Trophoblast cell (in vitro differentiated cells and primary cell): Measurements from ENCODE around the gene IGF1R.

Source experiments
- DNase-seq, 2 donors: peaks; one replicate each; pipeline ENCODE4 v3.0.0-alpha.2; 2016
- H2AFZ ChIP-seq: 2 replicates; pipeline ENCODE4 v1.6.1; 2013; ENCODE audit warnings: low read length, moderate library complexity, mild to moderate bottlenecking; ENCODE audit not compliant: insufficient read depth, poor library complexity
- H2AK5ac ChIP-seq: 2 replicates; pipeline ENCODE4 v1.6.1; 2013; ENCODE audit warnings: mild to moderate bottlenecking, low read length
- H2BK120ac ChIP-seq: 2 replicates; pipeline ENCODE4 v1.6.1; 2013; ENCODE audit warnings: low read length, mild to moderate bottlenecking, moderate library complexity; ENCODE audit not compliant: insufficient read depth, poor library complexity
- H2BK12ac ChIP-seq: 2 replicates; pipeline ENCODE4 v1.6.1; 2013; ENCODE audit warnings: mild to moderate bottlenecking, low read length, moderate library complexity
- H2BK5ac ChIP-seq: 2 replicates; pipeline ENCODE4 v1.6.1; 2013; ENCODE audit warnings: low read length, low read depth, moderate library complexity, mild to moderate bottlenecking; ENCODE audit not compliant: poor library complexity
- H3K14ac ChIP-seq: 2 replicates; pipeline ENCODE4 v1.6.1; 2013; ENCODE audit warnings: mild to moderate bottlenecking, low read length
- H3K18ac ChIP-seq: 2 replicates; pipeline ENCODE4 v1.6.1; 2013; ENCODE audit warnings: mild to moderate bottlenecking, low read length
- H3K23ac ChIP-seq: 2 replicates; pipeline ENCODE4 v1.6.1; 2013; ENCODE audit warnings: low read length
- H3K27ac ChIP-seq: 2 replicates; pipeline ENCODE4 v1.5.1; 2013; ENCODE audit warnings: low read depth, mild to moderate bottlenecking, inconsistent platforms, low read length, moderate library complexity
- H3K27me3 ChIP-seq: 2 replicates; pipeline ENCODE4 v1.6.1; 2013; ENCODE audit warnings: inconsistent platforms, mild to moderate bottlenecking, low read length, moderate library complexity; ENCODE audit not compliant: insufficient read depth
- H3K36me3 ChIP-seq, 2 experiments: 1 replicate in 1 of 2; 2 replicates in 1 of 2; pipeline ENCODE4 v1.6.1; 2013; ENCODE audit warnings: low read length in 2 of 2, mild to moderate bottlenecking in 2 of 2, moderate library complexity in 1 of 2; ENCODE audit not compliant: insufficient read depth in 2 of 2, control insufficient read depth in 1 of 2
- H3K4ac ChIP-seq: 2 replicates; pipeline ENCODE4 v1.6.1; 2013; ENCODE audit warnings: low read depth, mild to moderate bottlenecking, low read length, moderate library complexity
- H3K4me1 ChIP-seq, 2 experiments: 1 replicate in 1 of 2; 2 replicates in 1 of 2; pipeline ENCODE4 v1.6.1; 2013; ENCODE audit warnings: low read length in 2 of 2, mild to moderate bottlenecking in 2 of 2, moderate library complexity in 1 of 2; ENCODE audit not compliant: insufficient read depth in 2 of 2, control insufficient read depth in 1 of 2
- H3K4me2 ChIP-seq: 2 replicates; pipeline ENCODE4 v1.6.1; 2013; ENCODE audit warnings: inconsistent platforms, mild to moderate bottlenecking, low read length, moderate library complexity
- H3K4me3 ChIP-seq: 2 replicates; pipeline ENCODE4 v1.5.1; 2013; ENCODE audit warnings: mild to moderate bottlenecking, low read depth, low read length, inconsistent platforms
- H3K79me1 ChIP-seq: one replicate; pipeline ENCODE4 v1.6.1; 2013; ENCODE audit warnings: low read length
- H3K79me2 ChIP-seq: 2 replicates; pipeline ENCODE4 v1.6.1; 2013; ENCODE audit warnings: low read length, mild to moderate bottlenecking; ENCODE audit not compliant: control insufficient read depth, insufficient read depth, poor library complexity
- H3K9ac ChIP-seq: 2 replicates; pipeline ENCODE4 v1.6.1; 2013; ENCODE audit warnings: mild to moderate bottlenecking, low read length
- H3K9me3 ChIP-seq: 2 replicates; pipeline ENCODE4 v1.6.1; 2013; ENCODE audit warnings: low read depth, mild to moderate bottlenecking, control low read depth, inconsistent platforms, low read length; ENCODE audit not compliant: insufficient read depth
- H4K12ac ChIP-seq: 2 replicates; pipeline ENCODE4 v1.6.1; 2013; ENCODE audit warnings: low read depth, mild to moderate bottlenecking, low read length, moderate library complexity
- H4K8ac ChIP-seq: 2 replicates; pipeline ENCODE4 v1.6.1; 2013; ENCODE audit warnings: low read depth, mild to moderate bottlenecking, low read length, moderate library complexity
- H4K91ac ChIP-seq: one replicate; pipeline ENCODE4 v1.6.1; 2013; ENCODE audit warnings: low read depth, mild to moderate bottlenecking, low read length, moderate library complexity
- WGBS: extraction: QIAGEN DNeasy Blood & Tissue Kit; methylation state at CpG from one replicate; pipeline ENCODE4 v1.1.7; 2013; ENCODE audit warnings: missing lambda C conversion rate; ENCODE audit not compliant: insufficient read length, insufficient coverage; ENCODE audit errors: extremely low coverage; 5-methylcytosine and 5-hydroxymethylcytosine counted together

The IGF1R gene

GRCh38 chr15:98840053-98840452, 191.7 kb downstream of the IGF1R start:
- H4K12ac ChIP-seq, result no peak overlapping the region
- no peak overlapping the region for H3K4me2 ChIP-seq
- DNase-seq, result no peak
- H3K79me1 ChIP-seq, result no peaks in the 10 kb centered on the region
- no peak overlapping the region for H2BK5ac ChIP-seq
- no peaks in the 10 kb centered on the region for H3K79me2 ChIP-seq
- no peak overlapping the region for H2AFZ ChIP-seq
- no peaks in the 10 kb centered on the region for H3K36me3 ChIP-seq
- H4K91ac ChIP-seq, result no peak overlapping the region
- no CpG with 5 or more reads among the region's 5 CpGs for WGBS
- H2BK12ac ChIP-seq, result no peak overlapping the region
- no peaks in the 10 kb centered on the region for H3K27me3 ChIP-seq
- H2BK120ac ChIP-seq, result no peak overlapping the region
- no peaks in the 10 kb centered on the region for H3K9me3 ChIP-seq
- H3K4ac ChIP-seq, result no peak overlapping the region
- H4K8ac ChIP-seq, result no peak overlapping the region
- peaks cover 0 to 2% of the 10 kb centered on the region in 2 experiments for H3K4me1 ChIP-seq
- H3K27ac ChIP-seq, result no peak overlapping the region
- no peak overlapping the region for H3K4me3 ChIP-seq
- no peak overlapping the region for H2AK5ac ChIP-seq
- no peak overlapping the region for H3K23ac ChIP-seq
- H3K14ac ChIP-seq, result no peak overlapping the region
- no peak overlapping the region for H3K9ac ChIP-seq
- no peak overlapping the region for H3K18ac ChIP-seq

- no peaks in the 10 kb centered on the region for H3K9me3 ChIP-seq
- H3K23ac ChIP-seq, result no peak overlapping the region
- H3K4me2 ChIP-seq, result no peak overlapping the region
- no peak overlapping the region for H3K14ac ChIP-seq
- no peak overlapping the region for H2BK12ac ChIP-seq
- no peak overlapping the region for H3K4ac ChIP-seq
- H3K79me2 ChIP-seq, result peaks cover 2% of the 10 kb centered on the region
- DNase-seq, result no peak
- no peak overlapping the region for H4K12ac ChIP-seq
- WGBS, result no CpG with 5 or more reads among the region's 4 CpGs
- no peak overlapping the region for H4K91ac ChIP-seq
- H3K18ac ChIP-seq, result no peak overlapping the region
- H3K4me1 ChIP-seq, result peaks cover 0 to 2% of the 10 kb centered on the region in 2 experiments
- H3K27ac ChIP-seq, result no peak overlapping the region
- H3K27me3 ChIP-seq, result no peaks in the 10 kb centered on the region
- H3K79me1 ChIP-seq, result no peaks in the 10 kb centered on the region
- no peak overlapping the region for H2BK120ac ChIP-seq
- no peak overlapping the region for H2AFZ ChIP-seq
- H3K36me3 ChIP-seq, result no peaks in the 10 kb centered on the region
- no peak overlapping the region for H3K9ac ChIP-seq
- no peak overlapping the region for H3K4me3 ChIP-seq
- no peak overlapping the region for H4K8ac ChIP-seq
- H2BK5ac ChIP-seq, result no peak overlapping the region
- no peak overlapping the region for H2AK5ac ChIP-seq
Measured at GRCh38 chr15:98841419-98841970, 193.2 kb downstream of the IGF1R start.

GRCh38 chr15:98842192-98842972, 194.0 kb downstream of the IGF1R start:
- H3K27me3 ChIP-seq, result no peaks in the 10 kb centered on the region
- no peak overlapping the region for H4K91ac ChIP-seq
- H3K4ac ChIP-seq, result no peak overlapping the region
- WGBS, result no CpG with 5 or more reads among the region's 6 CpGs
- H2BK12ac ChIP-seq, result no peak overlapping the region
- H4K8ac ChIP-seq, result no peak overlapping the region
- H3K23ac ChIP-seq, result no peak overlapping the region
- no peak overlapping the region for H3K9ac ChIP-seq
- H3K4me1 ChIP-seq, result peaks cover 0 to 2% of the 10 kb centered on the region in 2 experiments
- H3K4me2 ChIP-seq, result no peak overlapping the region
- no peak overlapping the region for H3K4me3 ChIP-seq
- H3K36me3 ChIP-seq, result no peaks in the 10 kb centered on the region
- no peak overlapping the region for H4K12ac ChIP-seq
- H3K27ac ChIP-seq, result no peak overlapping the region
- H2AK5ac ChIP-seq, result no peak overlapping the region
- H2AFZ ChIP-seq, result no peak overlapping the region
- no peak overlapping the region for H3K18ac ChIP-seq
- H3K79me1 ChIP-seq, result no peaks in the 10 kb centered on the region
- H2BK5ac ChIP-seq, result no peak overlapping the region
- peaks cover 2% of the 10 kb centered on the region for H3K79me2 ChIP-seq
- no peak overlapping the region for H3K14ac ChIP-seq
- DNase-seq, result no peak
- no peaks in the 10 kb centered on the region for H3K9me3 ChIP-seq
- H2BK120ac ChIP-seq, result no peak overlapping the region

GRCh38 chr15:98842973-98843285, 194.6 kb downstream of the IGF1R start:
- no peak overlapping the region for H2BK120ac ChIP-seq
- H2AFZ ChIP-seq, result no peak overlapping the region
- H2BK5ac ChIP-seq, result no peak overlapping the region
- no CpG with 5 or more reads among the region's 4 CpGs for WGBS
- no peak overlapping the region for H4K8ac ChIP-seq
- H3K9me3 ChIP-seq, result no peaks in the 10 kb centered on the region
- no peak overlapping the region for H2BK12ac ChIP-seq
- H3K9ac ChIP-seq, result no peak overlapping the region
- no peaks in the 10 kb centered on the region for H3K27me3 ChIP-seq
- no peak overlapping the region for H4K12ac ChIP-seq
- DNase-seq, result peak in 1 of 2 donors; percentile 27
- H3K36me3 ChIP-seq, result no peaks in the 10 kb centered on the region
- H3K79me1 ChIP-seq, result no peaks in the 10 kb centered on the region
- no peak overlapping the region for H3K18ac ChIP-seq
- peaks cover 0 to 2% of the 10 kb centered on the region in 2 experiments for H3K4me1 ChIP-seq
- no peak overlapping the region for H3K4me2 ChIP-seq
- no peak overlapping the region for H3K4me3 ChIP-seq
- no peak overlapping the region for H2AK5ac ChIP-seq
- H3K4ac ChIP-seq, result no peak overlapping the region
- peaks cover 4% of the 10 kb centered on the region for H3K79me2 ChIP-seq
- H3K27ac ChIP-seq, result no peak overlapping the region
- H4K91ac ChIP-seq, result no peak overlapping the region
- H3K23ac ChIP-seq, result no peak overlapping the region
- no peak overlapping the region for H3K14ac ChIP-seq
